GM23338 (cell line): ENCODE results near the gene CERS2. TPM values are rescaled to one million over a fixed set of nuclear protein-coding genes. Genes with fewer than 3 reads are reported as not detected.
A peak's percentile ranks its signal among the peaks of the same experiment; 100 is the strongest.

ENCODE experiments used
- ATAC-seq: fragments of 200-7000 bp; cut with Tn5 transposase; 3 replicates; pipeline ENCODE4 v1.9.1; 2020
- DNase-seq: peaks from one replicate; pipeline ENCODE4 v3.0.0-alpha.2; 2015; ENCODE audit warnings: low spot score
- H2AFZ ChIP-seq: fragments of 200-600 bp; sonication (generic); 2 replicates; pipeline ENCODE4 v1.8.0; 2016; ENCODE audit warnings: antibody characterized with exemption, mild to moderate bottlenecking, moderate library complexity
- H3F3A ChIP-seq: fragments of 200-600 bp; sonication (generic); replicated peaks from 2 replicates; pipeline ENCODE4 v1.8.0; 2017; ENCODE audit warnings: antibody characterized with exemption, mixed run types, low read depth
- H3K27ac ChIP-seq: fragments of 200-600 bp; sonication (generic); 2 replicates; pipeline ENCODE4 v1.6.1; 2016; ENCODE audit warnings: low read depth
- H3K27me3 ChIP-seq: fragments of 200-600 bp; sonication (generic); 2 replicates; pipeline ENCODE4 v1.8.0; 2016; ENCODE audit warnings: mild to moderate bottlenecking, mixed run types, moderate library complexity; ENCODE audit not compliant: insufficient read depth
- H3K36me3 ChIP-seq: fragments of 200-600 bp; sonication (generic); 2 replicates; pipeline ENCODE4 v1.8.0; 2016; ENCODE audit warnings: mild to moderate bottlenecking; ENCODE audit not compliant: insufficient read depth
- H3K4me1 ChIP-seq: fragments of 200-600 bp; sonication (generic); 2 replicates; pipeline ENCODE4 v1.8.0; 2016; ENCODE audit warnings: mild to moderate bottlenecking, moderate library complexity; ENCODE audit not compliant: insufficient read depth
- H3K4me2 ChIP-seq: fragments of 200-600 bp; sonication (generic); 2 replicates; pipeline ENCODE4 v1.7.1; 2017; ENCODE audit warnings: mixed run types
- H3K4me3 ChIP-seq: fragments of 200-600 bp; sonication (generic); 2 replicates; pipeline ENCODE4 v1.6.1; 2016; ENCODE audit warnings: mixed run types
- H3K79me2 ChIP-seq: fragments of 200-600 bp; sonication (generic); replicated peaks from 2 replicates; pipeline ENCODE4 v1.8.0; 2017; ENCODE audit warnings: mild to moderate bottlenecking; ENCODE audit not compliant: insufficient read depth
- H3K9me2 ChIP-seq: fragments of 200-600 bp; sonication (generic); 2 replicates; pipeline ENCODE4 v1.8.0; 2017; ENCODE audit not compliant: insufficient read depth
- H4K20me1 ChIP-seq: fragments of 200-600 bp; sonication (generic); replicated peaks from 2 replicates; pipeline ENCODE4 v1.8.0; 2017; ENCODE audit warnings: mild to moderate bottlenecking; ENCODE audit not compliant: insufficient read depth
- H3K27ac Mint-ChIP-seq: 2 replicates; pipeline ENCODE4 v1.8.0; 2020; ENCODE audit warnings: inconsistent platforms, mild to moderate bottlenecking, moderate library complexity, mixed read lengths
- H3K27me3 Mint-ChIP-seq: 3 replicates; pipeline ENCODE4 v1.8.0; 2022; ENCODE audit warnings: low read depth, mild to moderate bottlenecking, moderate library complexity, mixed read lengths, inconsistent platforms; ENCODE audit not compliant: insufficient read depth, poor library complexity
- H3K36me3 Mint-ChIP-seq: 3 replicates; pipeline ENCODE4 v1.8.0; 2021; ENCODE audit warnings: low read depth, mild to moderate bottlenecking, inconsistent platforms, moderate library complexity, mixed read lengths
- H3K4me1 Mint-ChIP-seq: 3 replicates; pipeline ENCODE4 v1.8.0; 2020; ENCODE audit warnings: mild to moderate bottlenecking, inconsistent platforms, mixed read lengths
- H3K4me3 Mint-ChIP-seq: 3 replicates; pipeline ENCODE4 v1.8.0; 2021; ENCODE audit warnings: moderate library complexity, mild to moderate bottlenecking, inconsistent platforms, mixed read lengths
- H3K9me3 Mint-ChIP-seq: 3 replicates; pipeline ENCODE4 v1.8.0; 2020; ENCODE audit warnings: moderate library complexity, mild to moderate bottlenecking, inconsistent platforms, mixed read lengths
- ETS1 ChIP-seq: IDR thresholded peaks from 2 replicates; pipeline ENCODE4 v1.6.1; 2016; ENCODE audit warnings: antibody characterized with exemption
- EZH2 ChIP-seq: fragments of 200-600 bp; sonication (generic); IDR thresholded peaks from one replicate; pipeline ENCODE4 v1.8.0; 2017; ENCODE audit warnings: antibody characterized with exemption, mild to moderate bottlenecking, low read depth; ENCODE audit not compliant: unreplicated experiment
- REST ChIP-seq: IDR thresholded peaks from one replicate; pipeline ENCODE4 v1.6.1; 2018; ENCODE audit warnings: antibody characterized with exemption; ENCODE audit not compliant: unreplicated experiment
- ZNF462 ChIP-seq: fragments of 250-450 bp; sonication (Bioruptor Pico); IDR thresholded peaks from 2 replicates; pipeline ENCODE4 v1.5.0; 2020; ENCODE audit warnings: mild to moderate bottlenecking, moderate library complexity
- polyA plus RNA-seq: library from polyadenylated mRNA; unstranded; fragments of >200 nt; fragmentation: Nextera tagmentation; extraction: Ambion mirVana; gene quantifications from 2 replicates; pipeline ENCODE4 v1.2.1, GENCODE V29; 2016
- total RNA-seq: library from RNA; depleted of rRNA; stranded (reverse); fragments of >200 nt; shearing (Covaris generic); gene quantifications from 2 replicates; pipeline ENCODE4 v1.2.3, GENCODE V29; 2014

Gene CERS2
- total and polyA plus RNA-seq, 2 experiments from 2014 or later = 83.3 to 120 TPM

- H3K79me2 ChIP-seq = peaks cover 15% of the 10 kb centered on the region
- H4K20me1 ChIP-seq = no peaks in the 10 kb centered on the region; the same call in 1 of the 2 replicates
- DNase-seq = no peak
- Mint-ChIP-seq H3K27me3 (peaks cover 16% of the 10 kb centered on the region), H3K4me3 (no peak overlapping the region), H3K9me3 (no peaks in the 10 kb centered on the region), H3K4me1 (peaks cover 35% of the 10 kb centered on the region), H3K36me3 (no peaks in the 10 kb centered on the region; the same call in 2 of the 3 replicates), H3K27ac (no peak overlapping the region)
- H3K36me3 ChIP-seq = no peaks in the 10 kb centered on the region
- no peaks in the 10 kb centered on the region for H3K27me3 ChIP-seq
- no peak overlapping the region for H3K4me3 ChIP-seq
- no peak for TF ChIP-seq ETS1
- TF ChIP-seq ZNF462 (CRISPR knock-in tag) = no peak
- H3K4me2 ChIP-seq = no peak overlapping the region
- H3F3A ChIP-seq = peaks cover 13% of the 10 kb centered on the region; the same call in 1 of the 2 replicates
- ATAC-seq = no peak
- H2AFZ ChIP-seq = no peak overlapping the region
- no peaks in the 10 kb centered on the region for H3K9me2 ChIP-seq
- peaks cover 19% of the 10 kb centered on the region for H3K4me1 ChIP-seq
- H3K27ac ChIP-seq = no peak overlapping the region
Observed at GRCh38 chr1:151010346-151010726, 35.7 kb upstream of the CERS2 start.

- H3K4me3 ChIP-seq = peak overlapping the region; percentile 84
- peaks cover 36% of the 10 kb centered on the region for H3K4me1 Mint-ChIP-seq
- TF ChIP-seq REST (no peak), EZH2 (no peak)
Observed at GRCh38 chr1:151009674-151010345, 35.2 kb upstream of the CERS2 start.

More at GRCh38 chr1:151009674-151010345, 35.2 kb upstream of the CERS2 start:
- Histone ChIP-seq H3K9me2 (no peaks in the 10 kb centered on the region), H3K4me1 (peaks cover 24% of the 10 kb centered on the region), H4K20me1 (no peaks in the 10 kb centered on the region; the same call in 1 of the 2 replicates), H3K36me3 (no peaks in the 10 kb centered on the region), H3K27me3 (no peaks in the 10 kb centered on the region), H3F3A (peaks cover 13% of the 10 kb centered on the region; the same call in 1 of the 2 replicates), H3K79me2 (peaks cover 15% of the 10 kb centered on the region), H3K27ac (no peak overlapping the region), H2AFZ (no peak overlapping the region), H3K4me2 (peak overlapping the region; percentile 80)
- DNase-seq = no peak
- Mint-ChIP-seq H3K27ac (no peak overlapping the region), H3K9me3 (no peaks in the 10 kb centered on the region), H3K4me3 (peak overlapping the region; percentile 94), H3K36me3 (no peaks in the 10 kb centered on the region; the same call in 2 of the 3 replicates), H3K27me3 (peaks cover 20% of the 10 kb centered on the region)
- no peak for ATAC-seq
